Kidney (tissue), 14 donors: Measurements from ENCODE around the gene MYLK. TPM values are rescaled to one million over a fixed set of nuclear protein-coding genes. Genes with fewer than 3 reads are reported as not detected.

Experiments used
- DNase-seq, 5 donors: peaks; one replicate each; pipeline ENCODE4 v3.0.0-alpha.2; 2013 to 2020
- FAIRE-seq: peaks from 2 replicates; lab custom pipeline; 2012; peaks lifted over from hg19 to GRCh38; lab: Jason Lieb, UNC
- H3K27ac ChIP-seq, 2 donors: one replicate each; pipeline ENCODE4 v1.7.0; 2013; ENCODE audit warnings: low read depth in 2 of 2, low read length in 2 of 2, inconsistent platforms in 1 of 2
- H3K27me3 ChIP-seq: one replicate; pipeline ENCODE4 v1.7.1; 2013; ENCODE audit warnings: low read length, inconsistent platforms; ENCODE audit not compliant: control insufficient read depth, insufficient read depth
- H3K36me3 ChIP-seq, 3 donors: one replicate each; pipeline versions ENCODE4 v1.7.0 to v1.7.1; 2013; ENCODE audit warnings: low read length in 3 of 3, control low read depth in 1 of 3, inconsistent platforms in 1 of 3; ENCODE audit not compliant: insufficient read depth in 3 of 3, control insufficient read depth in 2 of 3
- H3K4me1 ChIP-seq, 3 donors: one replicate each; pipeline versions ENCODE4 v1.7.0 to v1.7.1; 2013; ENCODE audit warnings: low read length in 3 of 3, inconsistent platforms in 1 of 3, low read depth in 1 of 3; ENCODE audit not compliant: control insufficient read depth in 2 of 3, insufficient read depth in 2 of 3
- H3K4me3 ChIP-seq, 3 donors: one replicate each; pipeline versions ENCODE4 v1.7.0 to v1.8.1; 2013; ENCODE audit warnings: low read length in 3 of 3, control low read depth in 1 of 3, inconsistent platforms in 1 of 3
- H3K9ac ChIP-seq, 3 donors: one replicate each; pipeline versions ENCODE4 v1.7.0 to v1.7.1; 2013; ENCODE audit warnings: low read length in 3 of 3, control low read depth in 1 of 3, inconsistent platforms in 1 of 3
- H3K9me3 ChIP-seq, 3 donors: one replicate each; pipeline versions ENCODE4 v1.7.0 to v1.7.1; 2013; ENCODE audit warnings: low read length in 3 of 3, control low read depth in 1 of 3, inconsistent platforms in 1 of 3; ENCODE audit not compliant: control insufficient read depth in 2 of 3, insufficient read depth in 1 of 3
- CTCF ChIP-seq: IDR thresholded peaks from 3 replicates; pipeline ENCODE4 v1.5.1; 2012; ENCODE audit warnings: mild to moderate bottlenecking, moderate library complexity, borderline replicate concordance; ENCODE audit not compliant: insufficient read depth; ENCODE audit errors: extremely low read depth
- intact Hi-C: fragments of 100-400 bp; cut with DNase I; formaldehyde crosslinking; loops from one replicate; pipeline ENCODE4 v1.11.1; 2022
- polyA plus RNA-seq: library from polyadenylated mRNA; stranded (reverse); fragments of 350-450 nt; fragmentation: Illumina TruSeq; extraction: RNeasy Lipid Tissue Mini Kit (QIAGEN cat#74804); gene quantifications from one replicate; pipeline ENCODE4 v1.2.3, GENCODE V29; 2014; ENCODE audit warnings: low read depth, low replicate concordance; ENCODE audit not compliant: insufficient read depth
- total RNA-seq: library from RNA; stranded (reverse); fragmentation: NEBNext Ultra II Directional; extraction: Animal tissue kit (Norgen Biotek cat#: 25700); gene quantifications from one replicate; pipeline ENCODE4 v1.2.1, GENCODE V29; 2021
- donor health status: control.
- donor health status: control.
- donor health status: control.
- donor health status: control.
- donor health status: control.
- donor health status: DM: yes; HTN: yes; CAD: no.
- donor health status: Normal renal cell carcinoma (clear cell type).

The MYLK gene
- total and polyA plus RNA-seq, 2 donors from 2014 or later, result 25.3 to 164 TPM

- DNase-seq (peak in 2 of 5 donors; percentile 27 to 43), FAIRE-seq (no peak)
- peak overlapping the region in 1 of 2 donors; percentile 36 for H3K27ac ChIP-seq
- H3K27me3 ChIP-seq, result no peaks in the 10 kb centered on the region
- no peak for TF ChIP-seq CTCF
- no peak overlapping the region for H3K9ac ChIP-seq
- no peak overlapping the region for H3K4me3 ChIP-seq
- no peaks in the 10 kb centered on the region for H3K36me3 ChIP-seq
- no peaks in the 10 kb centered on the region for H3K9me3 ChIP-seq
- intact Hi-C loops, result no loop called here
- peaks cover 0 to 30% (median 8%) of the 10 kb centered on the region in 3 donors for H3K4me1 ChIP-seq
These were observed 101.0 kb downstream of the MYLK start for GRCh38 chr3:123783050-123783689.

GRCh38 chr3:123782488-123782887 lies 101.6 kb downstream of the MYLK start:
- H3K36me3 ChIP-seq, result no peaks in the 10 kb centered on the region
- no peak for FAIRE-seq
- no peak for TF ChIP-seq CTCF

GRCh38 chr3:123781571-123782275 lies 102.4 kb downstream of the MYLK start:
- intact Hi-C loops, result no loop called here
- Histone ChIP-seq H3K27ac (no peak overlapping the region), H3K9me3 (no peaks in the 10 kb centered on the region), H3K9ac (no peak overlapping the region), H3K27me3 (no peaks in the 10 kb centered on the region), H3K4me1 (peaks cover 0 to 30% (median 8%) of the 10 kb centered on the region in 3 donors), H3K36me3 (no peaks in the 10 kb centered on the region), H3K4me3 (no peak overlapping the region)
- DNase-seq (no peak), FAIRE-seq (no peak)
- TF ChIP-seq CTCF, result no peak

More at GRCh38 chr3:123782488-123782887, 101.6 kb downstream of the MYLK start:
- DNase-seq, result no peak
- H3K4me1 ChIP-seq, result peaks cover 0 to 30% (median 8%) of the 10 kb centered on the region in 3 donors
- H3K9me3 ChIP-seq, result no peaks in the 10 kb centered on the region
- H3K27me3 ChIP-seq, result no peaks in the 10 kb centered on the region
- H3K27ac ChIP-seq, result no peak overlapping the region
- intact Hi-C loops, result no loop called here
- no peak overlapping the region for H3K4me3 ChIP-seq
- H3K9ac ChIP-seq, result no peak overlapping the region
